Urinary bladder (tissue), 4 donors: ENCODE results near the gene MKS1. TPM values are rescaled to one million over a fixed set of nuclear protein-coding genes. Genes with fewer than 3 reads are reported as not detected.

ENCODE experiments used
- DNase-seq: peaks from one replicate; pipeline ENCODE4 v3.0.0-alpha.2; 2015; ENCODE audit errors: extremely low spot score
- H3K27ac ChIP-seq: one replicate; pipeline ENCODE4 v1.5.1; 2013; ENCODE audit warnings: low read depth, mild to moderate bottlenecking, moderate library complexity
- H3K36me3 ChIP-seq: one replicate; pipeline ENCODE4 v1.6.1; 2013; ENCODE audit warnings: mild to moderate bottlenecking, moderate library complexity; ENCODE audit not compliant: insufficient read depth
- H3K4me1 ChIP-seq: one replicate; pipeline ENCODE4 v1.6.1; 2013; ENCODE audit warnings: mild to moderate bottlenecking, moderate library complexity; ENCODE audit not compliant: insufficient read depth
- H3K4me3 ChIP-seq: one replicate; pipeline ENCODE4 v1.5.1; 2013; ENCODE audit warnings: low read depth, low read length
- WGBS: extraction: QIAGEN DNeasy Blood & Tissue Kit; methylation state at CpG from one replicate; pipeline ENCODE4 v1.1.7; 2013; 5-methylcytosine and 5-hydroxymethylcytosine counted together
- polyA plus RNA-seq: library from polyadenylated mRNA; stranded (reverse); fragments of 200-250 nt; gene quantifications from one replicate; pipeline ENCODE4 v1.2.3, GENCODE V29; 2013
- total RNA-seq: library from RNA; depleted of rRNA; stranded (reverse); fragments of >200 nt; gene quantifications from one replicate; pipeline ENCODE4 v1.2.3, GENCODE V29; 2014
- donor health status: healthy with polysubstance abuse.
- donor health status: healthy.

The MKS1 gene
- total and polyA plus RNA-seq, 2 donors = 11.6 to 14.0 TPM

DNA sequence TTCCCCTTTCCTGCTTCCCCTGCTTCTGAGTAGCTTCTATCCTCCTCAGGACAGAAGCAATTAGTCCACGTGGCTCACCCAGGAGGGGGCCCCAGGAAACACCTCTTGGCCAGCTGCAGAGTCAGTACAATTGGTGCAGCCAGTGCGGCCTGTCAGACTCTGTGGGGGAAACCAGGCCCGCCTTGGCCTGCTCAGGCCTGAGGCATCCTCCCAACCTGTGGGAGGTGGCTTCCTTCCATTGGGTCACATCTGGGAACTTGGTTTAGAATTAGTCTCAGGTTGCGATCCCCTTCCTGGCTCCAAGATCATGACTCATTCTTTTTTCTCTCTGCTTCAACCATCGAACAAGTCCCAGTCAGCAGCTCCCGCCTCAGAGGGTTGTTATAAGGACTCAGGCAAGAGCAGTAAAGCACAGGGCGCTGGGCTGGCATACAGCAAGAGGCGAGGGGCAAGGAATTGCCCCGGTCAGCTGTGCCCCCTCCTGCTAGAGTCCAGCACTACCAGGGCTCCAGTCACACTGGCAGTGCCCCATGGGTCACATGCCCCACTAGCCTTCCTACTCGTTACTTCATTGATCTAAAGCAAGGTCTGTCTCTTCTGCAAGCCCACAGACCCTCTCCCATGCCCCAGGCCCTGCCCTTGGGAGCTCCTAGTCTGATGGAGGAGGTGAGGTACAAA is 34.6 kb downstream of the MKS1 start:
- no peak for DNase-seq
- Histone ChIP-seq H3K27ac (no peak overlapping the region), H3K36me3 (no peaks in the 10 kb centered on the region), H3K4me1 (no peaks in the 10 kb centered on the region), H3K4me3 (no peak overlapping the region)
- 51% methylated on average over 10 of the region's 10 CpGs for WGBS

- no peak for DNase-seq
- H3K27ac ChIP-seq = no peak overlapping the region
- no peaks in the 10 kb centered on the region for H3K36me3 ChIP-seq
- H3K4me1 ChIP-seq = no peaks in the 10 kb centered on the region
- 85% methylated on average over 4 of the region's 4 CpGs for WGBS
- H3K4me3 ChIP-seq = no peak overlapping the region
These were observed 35.5 kb downstream of the MKS1 start for GRCh38 chr17:58183514-58183913.

GRCh38 chr17:58181796-58182195 is 37.3 kb downstream of the MKS1 start:
- H3K4me1 ChIP-seq = no peaks in the 10 kb centered on the region
- H3K27ac ChIP-seq = no peak overlapping the region
- H3K36me3 ChIP-seq = no peaks in the 10 kb centered on the region
- no peak for DNase-seq
- no peak overlapping the region for H3K4me3 ChIP-seq
- 76% methylated on average over 4 of the region's 4 CpGs for WGBS

- Histone ChIP-seq H3K4me1 (no peaks in the 10 kb centered on the region), H3K27ac (no peak overlapping the region), H3K4me3 (no peak overlapping the region), H3K36me3 (no peaks in the 10 kb centered on the region)
- no peak for DNase-seq
- 38% methylated on average over 7 of the region's 7 CpGs for WGBS
These were observed 42.9 kb downstream of the MKS1 start for GRCh38 chr17:58176200-58176599.

- no peaks in the 10 kb centered on the region for H3K4me1 ChIP-seq
- no peak overlapping the region for H3K27ac ChIP-seq
- H3K36me3 ChIP-seq = no peaks in the 10 kb centered on the region
- H3K4me3 ChIP-seq = no peak overlapping the region
- 52% methylated on average over 3 of the region's 3 CpGs for WGBS
- DNase-seq = no peak
These were observed 44.2 kb downstream of the MKS1 start for GRCh38 chr17:58174871-58175270.

DNA sequence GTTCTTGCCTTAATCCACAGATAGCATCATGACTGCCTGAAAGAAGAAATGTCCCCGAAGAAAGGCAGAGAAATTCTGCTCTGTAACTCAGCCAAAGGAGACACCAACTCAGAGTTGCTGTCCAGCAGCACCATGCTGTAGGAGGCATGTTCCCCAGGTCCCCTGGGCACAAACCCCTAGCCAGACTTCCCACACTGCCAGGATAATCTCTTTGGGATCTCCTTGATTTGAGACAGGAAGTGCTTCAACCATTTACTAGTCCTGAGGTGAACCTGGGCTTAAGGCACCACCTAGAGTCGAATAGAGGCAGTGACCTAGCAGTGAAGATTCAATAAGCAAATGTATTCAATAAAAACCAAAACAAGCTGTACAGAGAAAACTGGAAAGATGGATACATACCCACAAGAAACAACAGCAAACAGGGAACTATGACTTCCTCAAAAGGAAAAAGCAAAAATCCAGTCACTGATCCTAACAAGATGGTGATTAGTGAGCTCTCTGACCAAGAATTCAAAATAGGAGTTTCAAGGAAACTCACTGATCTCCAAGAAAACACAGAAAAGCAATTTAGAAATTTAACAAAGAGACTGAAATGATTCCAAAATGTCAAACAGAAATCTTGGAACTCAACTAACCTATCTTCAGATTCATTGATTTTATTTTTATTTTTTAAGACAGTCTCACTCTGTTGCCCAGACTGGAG is 46.5 kb downstream of the MKS1 start:
- Histone ChIP-seq H3K4me3 (no peak overlapping the region), H3K36me3 (no peaks in the 10 kb centered on the region), H3K4me1 (no peaks in the 10 kb centered on the region), H3K27ac (no peak overlapping the region)
- DNase-seq = no peak
- 30% methylated on average over 2 of the region's 2 CpGs for WGBS

DNA sequence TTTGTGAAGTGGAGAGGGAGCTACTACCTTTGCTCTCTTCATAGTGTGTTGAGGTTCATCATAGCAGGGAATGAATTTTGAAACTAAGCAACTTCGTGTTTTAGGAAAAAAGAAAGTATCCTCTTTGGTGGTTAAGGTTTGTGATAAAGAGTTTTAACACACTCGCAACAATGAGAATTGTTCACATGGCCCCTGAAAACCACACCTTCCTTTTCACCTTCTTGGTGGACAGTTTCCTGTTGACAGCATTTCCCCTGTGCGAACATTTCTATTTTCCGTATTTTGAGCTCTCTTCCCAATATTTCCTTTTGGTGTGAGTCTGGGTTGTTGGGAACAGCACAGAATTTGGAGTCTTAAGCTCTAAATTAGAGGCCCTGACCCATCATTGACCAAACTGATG is 48.4 kb downstream of the MKS1 start:
- no peak overlapping the region for H3K4me3 ChIP-seq
- H3K36me3 ChIP-seq = no peaks in the 10 kb centered on the region
- no peak overlapping the region for H3K27ac ChIP-seq
- 63% methylated on average over 4 of the region's 4 CpGs for WGBS
- DNase-seq = no peak
- no peaks in the 10 kb centered on the region for H3K4me1 ChIP-seq

GRCh38 chr17:58166682-58167081 is 52.4 kb downstream of the MKS1 start, which contains the start of gene OR4D2:
OR4D2 (plus strand) TSS chr17:58166982; CDS start chr17:58169656, 2,674 bp downstream.
- no peaks in the 10 kb centered on the region for H3K4me1 ChIP-seq
- H3K27ac ChIP-seq = no peak within 1 kb of the TSS
- no peaks in the 10 kb centered on the region for H3K36me3 ChIP-seq
- no peak for DNase-seq
- H3K4me3 ChIP-seq = no peak within 1 kb of the TSS
- 67% methylated on average over 6 of the region's 6 CpGs for WGBS

DNA sequence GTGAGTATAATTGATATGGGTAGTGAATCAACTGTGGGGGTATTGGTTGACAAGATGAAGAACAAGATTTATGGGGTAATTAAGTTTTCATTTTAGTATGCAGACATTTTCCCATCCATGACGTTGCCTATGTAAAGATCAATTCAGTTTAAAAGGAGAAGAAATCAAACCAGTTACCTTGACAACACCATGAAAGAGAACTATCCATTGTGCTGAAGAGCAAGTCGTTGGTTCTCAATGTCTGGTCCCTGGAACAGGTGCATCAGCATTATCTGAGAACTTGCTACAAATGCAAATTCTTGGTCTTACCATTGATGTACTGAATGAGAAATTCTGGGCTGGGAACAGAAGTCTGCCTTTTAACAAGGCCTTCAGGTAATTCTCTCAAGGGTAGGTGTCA is 53.1 kb downstream of the MKS1 start:
- Histone ChIP-seq H3K27ac (no peak overlapping the region), H3K4me1 (no peaks in the 10 kb centered on the region), H3K4me3 (no peak overlapping the region), H3K36me3 (no peaks in the 10 kb centered on the region)
- 8% methylated on average over 2 of the region's 2 CpGs for WGBS
- no peak for DNase-seq

DNA sequence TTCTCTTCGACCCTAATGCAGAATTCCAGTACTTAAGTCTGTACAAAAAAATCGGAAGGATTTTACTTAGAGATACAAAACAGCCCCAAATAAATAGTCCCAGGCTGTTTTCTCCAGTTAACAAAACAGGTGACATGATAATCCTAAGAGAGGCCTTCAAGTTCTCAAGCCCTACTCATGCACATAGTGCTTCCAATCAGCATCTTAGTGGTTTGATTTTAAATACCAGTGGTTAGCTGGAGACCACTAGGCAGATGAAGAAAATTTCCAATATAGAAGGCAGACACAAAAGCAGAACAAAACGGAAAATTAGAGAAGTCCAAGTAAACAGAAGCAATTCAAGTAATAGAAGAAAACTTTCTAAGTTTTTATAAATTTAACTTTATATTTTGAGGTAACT is 57.5 kb downstream of the MKS1 start:
- H3K4me1 ChIP-seq = no peaks in the 10 kb centered on the region
- no peak overlapping the region for H3K27ac ChIP-seq
- H3K4me3 ChIP-seq = no peak overlapping the region
- DNase-seq = no peak
- WGBS = 70% methylated on average over 3 of the region's 3 CpGs
- no peaks in the 10 kb centered on the region for H3K36me3 ChIP-seq

DNA sequence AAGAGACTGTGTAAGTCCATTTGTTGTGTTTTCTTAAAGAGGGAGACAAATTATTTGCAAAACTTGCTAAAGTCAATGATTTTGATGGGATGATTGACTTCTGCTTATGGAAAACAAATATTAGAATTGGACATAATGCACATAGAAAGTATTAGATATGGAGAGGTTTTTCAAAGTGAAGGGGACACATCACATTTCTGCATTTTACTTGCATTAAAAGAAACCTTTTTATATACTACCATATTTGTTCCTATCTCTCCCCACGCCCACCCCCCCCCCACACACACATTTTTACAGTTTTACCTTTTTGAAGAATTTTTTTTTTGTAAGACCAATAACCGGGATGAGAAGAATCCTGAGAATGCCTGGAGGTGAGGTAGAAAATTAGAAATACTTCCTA is 60.9 kb downstream of the MKS1 start:
- Histone ChIP-seq H3K27ac (no peak overlapping the region), H3K36me3 (no peaks in the 10 kb centered on the region), H3K4me3 (no peak overlapping the region), H3K4me1 (no peaks in the 10 kb centered on the region)
- DNase-seq = no peak
- WGBS = 65% methylated on average over 2 of the region's 2 CpGs

- DNase-seq = no peak
- no peaks in the 10 kb centered on the region for H3K36me3 ChIP-seq
- H3K27ac ChIP-seq = no peak overlapping the region
- H3K4me3 ChIP-seq = peak overlapping the region; percentile 21
- no peaks in the 10 kb centered on the region for H3K4me1 ChIP-seq
- WGBS = 2% methylated on average over 65 of the region's 65 CpGs
These were observed 61.9 kb downstream of the MKS1 start for GRCh38 chr17:58156839-58157803.
